ENCODE measurements around the gene ARHGAP32.
"Not testable (repeated sequence)": the region's sequence is repeated elsewhere in the genome, so short reads cannot be mapped to it uniquely, and the experiment has no call there.

Gene ARHGAP32

GRCh38 chr11:129195682-129196081 lies 3.6 kb upstream of the ARHGAP32 start:
- no peak for DNase-seq

- DNase-seq: no peak
These were observed 476 bp downstream of the ARHGAP32 start for GRCh38 chr11:129191649-129192048.

- no peak for DNase-seq
These were observed 2.0 kb downstream of the ARHGAP32 start for GRCh38 chr11:129190087-129190486.

GRCh38 chr11:129189646-129190045 lies 2.5 kb downstream of the ARHGAP32 start:
- no peak for DNase-seq

- DNase-seq: not testable (repeated sequence)
These were observed 7.0 kb downstream of the ARHGAP32 start for GRCh38 chr11:129185082-129185481.

- DNase-seq: no peak
These were observed 7.5 kb downstream of the ARHGAP32 start for GRCh38 chr11:129184581-129184980.

- no peak for DNase-seq
These were observed 24.8 kb downstream of the ARHGAP32 start for GRCh38 chr11:129167315-129167714.

- no peak for DNase-seq
These were observed 28.4 kb downstream of the ARHGAP32 start for GRCh38 chr11:129163714-129164164.

GRCh38 chr11:129157080-129157479 lies 35.0 kb downstream of the ARHGAP32 start:
- not testable (repeated sequence) for DNase-seq

GRCh38 chr11:129155745-129156144 lies 36.4 kb downstream of the ARHGAP32 start:
- DNase-seq: no peak

GRCh38 chr11:129148487-129148886 lies 43.6 kb downstream of the ARHGAP32 start:
- peak in 1 of 2 experiments; percentile 18 for DNase-seq

GRCh38 chr11:129146191-129146590 lies 45.9 kb downstream of the ARHGAP32 start:
- DNase-seq: peak; percentile 31 to 70

- peak in 1 of 2 experiments; percentile 45 for DNase-seq
These were observed 46.8 kb downstream of the ARHGAP32 start for GRCh38 chr11:129145276-129145675.

- peak in 1 of 2 experiments; percentile 33 for DNase-seq
These were observed 47.9 kb downstream of the ARHGAP32 start for GRCh38 chr11:129144256-129144655.

GRCh38 chr11:129143335-129143734 lies 48.8 kb downstream of the ARHGAP32 start:
- peak; percentile 82 to 88 for DNase-seq

GRCh38 chr11:129141748-129142523 lies 50.2 kb downstream of the ARHGAP32 start:
- DNase-seq: peak; percentile 88 to 92

- no peak for DNase-seq
These were observed 60.8 kb downstream of the ARHGAP32 start for GRCh38 chr11:129131316-129131715.

GRCh38 chr11:129128881-129129620 lies 63.1 kb downstream of the ARHGAP32 start:
- not testable (repeated sequence) for DNase-seq

GRCh38 chr11:129119036-129119435 lies 73.1 kb downstream of the ARHGAP32 start:
- DNase-seq: peak in 1 of 2 experiments; percentile 34

GRCh38 chr11:129117595-129118350 lies 74.4 kb downstream of the ARHGAP32 start:
- peak; percentile 71 to 94 for DNase-seq

- DNase-seq: no peak
These were observed 76.2 kb downstream of the ARHGAP32 start for GRCh38 chr11:129115652-129116586.

- DNase-seq: no peak
These were observed 82.4 kb downstream of the ARHGAP32 start for GRCh38 chr11:129109701-129110100.

Data from NCI-H526 (cell line).